Lower lobe of right lung (tissue), 2 donors: ENCODE results near the gene SLC41A3. TPM values are rescaled to one million over a fixed set of nuclear protein-coding genes. Genes with fewer than 3 reads are reported as not detected.

Experiments used
- ATAC-seq, 2 donors: fragments of 200-7000 bp; cut with Tn5 transposase; one replicate each; pipeline ENCODE4 v1.9.1; 2020 to 2022; ENCODE audit warnings: mild to moderate bottlenecking in 2 of 2, moderate library complexity in 2 of 2
- DNase-seq: peaks from one replicate; pipeline ENCODE4 v3.0.0-alpha.2; 2020
- H3K27ac ChIP-seq: fragments of 200-600 bp; one replicate; pipeline ENCODE4 v1.8.0; 2022
- H3K27me3 ChIP-seq: fragments of 200-600 bp; one replicate; pipeline ENCODE4 v1.8.0; 2022; ENCODE audit warnings: low read depth
- H3K36me3 ChIP-seq: fragments of 200-600 bp; one replicate; pipeline ENCODE4 v1.8.0; 2022; ENCODE audit warnings: mild to moderate bottlenecking
- H3K4me1 ChIP-seq: fragments of 200-600 bp; one replicate; pipeline ENCODE4 v1.8.0; 2022
- H3K4me3 ChIP-seq: fragments of 200-600 bp; one replicate; pipeline ENCODE4 v1.8.0; 2022; ENCODE audit warnings: mild to moderate bottlenecking
- H3K9me3 ChIP-seq: fragments of 200-600 bp; one replicate; pipeline ENCODE4 v1.8.0; 2022
- intact Hi-C: fragments of 100-400 bp; cut with DNase I; formaldehyde crosslinking; loops from one replicate; pipeline ENCODE4 v1.11.0; 2022
- total RNA-seq: library from RNA; stranded (reverse); fragmentation: NEBNext Ultra II Directional; extraction: Animal tissue kit (Norgen Biotek cat#: 25700); gene quantifications from one replicate; pipeline ENCODE4 v1.2.1, GENCODE V29; 2021
- TF ChIP-seq, protein P1 (sequence below): fragments of 200-600 bp; IDR thresholded peaks from one replicate; pipeline ENCODE4 v1.8.0; 2022; ENCODE audit warnings: antibody characterized with exemption, mild to moderate bottlenecking
- donor health status: DM: no; HTN: yes; CAD: no; lungs with severe emphysema.

Gene SLC41A3
- total RNA-seq, 1 donor from 2014 or later: 36.2 TPM

DNA sequence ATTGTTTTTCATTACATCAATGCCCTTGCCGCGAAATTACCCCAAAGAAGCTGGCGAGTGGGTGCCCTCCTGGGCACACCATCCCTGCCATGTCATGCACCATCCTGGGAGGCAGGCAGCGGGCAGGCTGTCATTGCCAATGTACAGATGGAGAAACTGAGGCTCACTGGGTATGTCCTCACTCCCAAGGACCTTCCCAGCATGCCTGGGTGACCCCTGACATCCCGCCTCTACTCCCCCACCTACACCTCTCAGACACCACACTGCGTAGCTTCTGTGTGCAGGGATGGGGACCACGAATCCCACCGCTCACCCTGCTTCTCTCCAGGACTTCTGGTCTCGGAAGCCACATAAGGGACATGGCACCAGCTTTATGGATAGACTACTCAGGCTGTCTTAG is 41.0 kb upstream of the SLC41A3 start:
- TF ChIP-seq, protein P1, sequence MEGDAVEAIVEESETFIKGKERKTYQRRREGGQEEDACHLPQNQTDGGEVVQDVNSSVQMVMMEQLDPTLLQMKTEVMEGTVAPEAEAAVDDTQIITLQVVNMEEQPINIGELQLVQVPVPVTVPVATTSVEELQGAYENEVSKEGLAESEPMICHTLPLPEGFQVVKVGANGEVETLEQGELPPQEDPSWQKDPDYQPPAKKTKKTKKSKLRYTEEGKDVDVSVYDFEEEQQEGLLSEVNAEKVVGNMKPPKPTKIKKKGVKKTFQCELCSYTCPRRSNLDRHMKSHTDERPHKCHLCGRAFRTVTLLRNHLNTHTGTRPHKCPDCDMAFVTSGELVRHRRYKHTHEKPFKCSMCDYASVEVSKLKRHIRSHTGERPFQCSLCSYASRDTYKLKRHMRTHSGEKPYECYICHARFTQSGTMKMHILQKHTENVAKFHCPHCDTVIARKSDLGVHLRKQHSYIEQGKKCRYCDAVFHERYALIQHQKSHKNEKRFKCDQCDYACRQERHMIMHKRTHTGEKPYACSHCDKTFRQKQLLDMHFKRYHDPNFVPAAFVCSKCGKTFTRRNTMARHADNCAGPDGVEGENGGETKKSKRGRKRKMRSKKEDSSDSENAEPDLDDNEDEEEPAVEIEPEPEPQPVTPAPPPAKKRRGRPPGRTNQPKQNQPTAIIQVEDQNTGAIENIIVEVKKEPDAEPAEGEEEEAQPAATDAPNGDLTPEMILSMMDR: no peak
- no peak for ATAC-seq

DNA sequence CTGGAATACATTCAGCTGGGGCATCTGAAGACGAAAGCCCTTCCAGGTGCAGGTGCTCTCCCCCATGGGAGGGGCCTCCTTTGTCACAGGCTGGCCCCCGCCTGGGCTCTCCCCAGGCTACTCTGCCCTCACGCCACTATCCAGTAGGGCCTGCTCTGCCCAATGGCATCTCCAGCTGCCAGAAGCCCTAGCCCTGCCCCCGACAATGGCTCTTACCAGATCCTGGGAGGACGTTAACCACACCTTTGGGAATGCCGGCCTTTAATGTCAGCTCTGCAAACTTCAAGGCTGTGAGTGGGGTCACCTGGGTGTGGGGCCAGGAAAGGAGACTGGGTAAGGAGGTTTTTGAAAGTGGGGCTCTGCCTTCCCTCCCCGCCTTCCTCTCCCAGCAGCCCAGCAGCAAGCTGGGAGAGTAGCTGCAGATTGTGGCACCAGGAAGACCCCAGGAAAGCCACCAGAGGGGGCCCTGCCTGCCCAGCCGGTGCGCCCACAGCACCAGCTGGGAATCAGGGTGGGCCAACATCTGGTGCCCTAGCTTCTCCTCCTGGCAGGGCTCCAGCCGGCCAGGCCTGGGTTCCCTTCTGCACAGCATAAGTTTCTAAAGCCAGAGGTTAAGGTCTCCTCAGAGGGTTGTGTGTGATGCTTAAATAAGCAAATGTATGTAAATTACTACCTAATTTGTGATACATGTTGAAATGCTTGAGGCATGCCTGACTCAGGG is 40.4 kb upstream of the SLC41A3 start:
- Histone ChIP-seq H3K4me3 (no peak overlapping the region), H3K9me3 (no peaks in the 10 kb centered on the region), H3K27me3 (no peaks in the 10 kb centered on the region), H3K36me3 (no peaks in the 10 kb centered on the region), H3K4me1 (peaks cover 2% of the 10 kb centered on the region), H3K27ac (no peak overlapping the region)
- intact Hi-C loops: no loop called here
- ATAC-seq (no peak), DNase-seq (peak; percentile 38)
- TF ChIP-seq, protein P1: no peak

More for the DNA sequence above, 41.0 kb upstream of the SLC41A3 start:
- Histone ChIP-seq H3K4me3 (no peak overlapping the region), H3K27ac (no peak overlapping the region), H3K9me3 (no peaks in the 10 kb centered on the region), H3K4me1 (peaks cover 8% of the 10 kb centered on the region), H3K27me3 (no peaks in the 10 kb centered on the region), H3K36me3 (no peaks in the 10 kb centered on the region)
- DNase-seq: peak; percentile 14
- intact Hi-C loops: no loop called here

- DNase-seq: no peak
- Histone ChIP-seq H3K27ac (no peak overlapping the region), H3K9me3 (no peaks in the 10 kb centered on the region), H3K27me3 (peaks cover 6% of the 10 kb centered on the region), H3K36me3 (no peaks in the 10 kb centered on the region), H3K4me1 (no peaks in the 10 kb centered on the region), H3K4me3 (no peak overlapping the region)
- TF ChIP-seq, protein P1: no peak
- intact Hi-C loops: no loop called here
- ATAC-seq: no peak
Observed at GRCh38 chr3:126121632-126122031, 37.7 kb upstream of the SLC41A3 start.

- Histone ChIP-seq H3K36me3 (no peaks in the 10 kb centered on the region), H3K27me3 (peaks cover 6% of the 10 kb centered on the region), H3K4me3 (no peak overlapping the region), H3K9me3 (no peaks in the 10 kb centered on the region), H3K4me1 (no peaks in the 10 kb centered on the region), H3K27ac (no peak overlapping the region)
- ATAC-seq (no peak), DNase-seq (peak; percentile 22)
- TF ChIP-seq, protein P1: no peak
- intact Hi-C loops: no loop called here
Observed at GRCh38 chr3:126121074-126121473, 37.1 kb upstream of the SLC41A3 start.

DNA sequence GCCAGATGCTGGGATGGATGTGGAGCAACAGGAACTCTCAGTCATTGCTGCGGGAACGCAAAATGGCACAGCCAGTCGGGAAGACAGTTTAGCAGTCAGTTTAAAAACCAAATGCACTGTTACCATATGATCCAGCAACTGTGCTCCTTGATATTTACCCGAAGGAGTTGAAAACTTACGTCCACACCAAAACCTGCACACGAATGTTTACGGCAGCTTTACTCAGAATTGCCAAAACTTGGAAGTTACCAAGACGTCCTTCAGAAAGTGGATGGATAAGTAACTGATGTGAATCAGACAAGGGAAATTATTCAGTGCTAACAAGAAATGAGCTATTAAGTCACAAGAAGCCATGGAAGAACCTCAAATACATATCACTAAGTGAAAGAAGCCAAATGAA is 36.1 kb upstream of the SLC41A3 start:
- ATAC-seq: no peak

More for the DNA sequence above, 36.1 kb upstream of the SLC41A3 start:
- intact Hi-C loops: no loop called here
- DNase-seq: no peak
- H3K4me3 ChIP-seq: no peak overlapping the region
- H3K9me3 ChIP-seq: no peaks in the 10 kb centered on the region
- peaks cover 6% of the 10 kb centered on the region for H3K27me3 ChIP-seq
- H3K4me1 ChIP-seq: no peaks in the 10 kb centered on the region
- no peak overlapping the region for H3K27ac ChIP-seq
- TF ChIP-seq, protein P1: no peak
- no peaks in the 10 kb centered on the region for H3K36me3 ChIP-seq
